WTC11 (cell line): Measurements from ENCODE around the gene LLGL2. TPM values are rescaled to one million over a fixed set of nuclear protein-coding genes. Genes with fewer than 3 reads are reported as not detected.

Source experiments
- ATAC-seq: fragments of 200-7000 bp; cut with Tn5 transposase; 2 replicates; pipeline ENCODE4 v1.10.0; 2021; ENCODE audit warnings: mild to moderate bottlenecking, moderate library complexity
- CTCF ChIA-PET: fragments of 300-600 bp; sonication (Branson Sonifier 250); formaldehyde crosslinking; loops from one replicate; lab custom pipeline; 2021; ENCODE audit warnings: antibody characterized with exemption; lab: Charles Lee
- POLR2A ChIA-PET: fragments of 350-600 bp; sonication (Branson Sonifier 250); formaldehyde crosslinking; loops from one replicate; lab custom pipeline; 2021; ENCODE audit warnings: antibody characterized with exemption; lab: Charles Lee
- DNase-seq: peaks from one replicate; pipeline ENCODE4 v3.0.0; 2021; ENCODE audit warnings: low spot score
- H3K27ac Mint-ChIP-seq: 2 replicates; pipeline ENCODE4 v1.8.0; 2021; ENCODE audit warnings: mixed read lengths
- H3K27me3 Mint-ChIP-seq: 2 replicates; pipeline ENCODE4 v1.8.0; 2021; ENCODE audit warnings: low read depth, mild to moderate bottlenecking, moderate library complexity, mixed read lengths
- H3K36me3 Mint-ChIP-seq: 2 replicates; pipeline ENCODE4 v1.8.0; 2021; ENCODE audit warnings: mixed read lengths
- H3K4me1 Mint-ChIP-seq: 2 replicates; pipeline ENCODE4 v1.8.0; 2022; ENCODE audit warnings: mixed read lengths
- H3K4me3 Mint-ChIP-seq: 2 replicates; pipeline ENCODE4 v1.8.0; 2021; ENCODE audit warnings: mild to moderate bottlenecking, moderate library complexity, mixed read lengths
- H3K9me3 Mint-ChIP-seq: 2 replicates; pipeline ENCODE4 v1.8.0; 2021; ENCODE audit warnings: mixed read lengths
- CBFB ChIP-seq: sonication (generic); formaldehyde crosslinking; IDR thresholded peaks from 2 replicates; pipeline ENCODE4 v1.8.1; 2022; ENCODE audit warnings: mild to moderate bottlenecking, low read depth, missing genetic modification reagents
- ERG ChIP-seq: fragments of 250-450 bp; sonication (Bioruptor Pico); IDR thresholded peaks from 2 replicates; pipeline ENCODE4 v1.8.0; 2021; ENCODE audit warnings: mild to moderate bottlenecking
- HMGA2 ChIP-seq: fragments of 250-450 bp; sonication (Bioruptor Pico); IDR thresholded peaks from 2 replicates; pipeline ENCODE4 v1.4.0; 2021; ENCODE audit warnings: mild to moderate bottlenecking, moderate library complexity
- JUN ChIP-seq: sonication (generic); formaldehyde crosslinking; IDR thresholded peaks from 2 replicates; pipeline ENCODE4 v1.8.0; 2023; ENCODE audit warnings: mild to moderate bottlenecking, missing genetic modification reagents
- MLX ChIP-seq: sonication (generic); formaldehyde crosslinking; IDR thresholded peaks from 2 replicates; pipeline ENCODE4 v1.8.1; 2023; ENCODE audit warnings: mild to moderate bottlenecking, missing genetic modification reagents, moderate library complexity
- MYBL2 ChIP-seq: sonication (generic); formaldehyde crosslinking; IDR thresholded peaks from 2 replicates; pipeline ENCODE4 v1.8.1; 2023; ENCODE audit warnings: mild to moderate bottlenecking, moderate library complexity, missing genetic modification reagents
- NFE2L1 ChIP-seq: sonication (generic); formaldehyde crosslinking; IDR thresholded peaks from 2 replicates; pipeline ENCODE4 v1.8.1; 2023; ENCODE audit warnings: missing genetic modification reagents
- SP1 ChIP-seq: sonication (generic); formaldehyde crosslinking; conservative IDR thresholded peaks from 2 replicates; pipeline ENCODE4 v1.8.1; 2022; ENCODE audit warnings: missing genetic modification reagents
- ZNF263 ChIP-seq: sonication (generic); formaldehyde crosslinking; IDR thresholded peaks from 2 replicates; pipeline ENCODE4 v1.8.1; 2022; ENCODE audit warnings: low read depth, mild to moderate bottlenecking, moderate library complexity, missing genetic modification reagents
- ZNF416 ChIP-seq: fragments of 250-450 bp; sonication (Bioruptor Pico); IDR thresholded peaks from 2 replicates; pipeline ENCODE4 v1.9.0; 2021; ENCODE audit warnings: mild to moderate bottlenecking, inconsistent platforms
- ZNF512 ChIP-seq: sonication (generic); formaldehyde crosslinking; IDR thresholded peaks from 2 replicates; pipeline ENCODE4 v1.8.1; 2022; ENCODE audit warnings: missing genetic modification reagents, borderline replicate concordance
- ZNF671 ChIP-seq: fragments of 250-450 bp; sonication (Bioruptor Pico); IDR thresholded peaks from 2 replicates; pipeline ENCODE4 v1.8.0; 2021; ENCODE audit warnings: mild to moderate bottlenecking
- ZSCAN18 ChIP-seq: fragments of 250-450 bp; sonication (Bioruptor Pico); IDR thresholded peaks from 2 replicates; pipeline ENCODE4 v2.1.2; 2022; ENCODE audit warnings: mild to moderate bottlenecking, moderate library complexity
- total RNA-seq: library from RNA; stranded (reverse); gene quantifications from 3 replicates; pipeline ENCODE4 v1.2.3, GENCODE V29; 2021
- TF ChIP-seq, protein P1 (sequence below): sonication (generic); formaldehyde crosslinking; IDR thresholded peaks from 2 replicates; pipeline ENCODE4 v1.8.0; 2022; ENCODE audit warnings: missing genetic modification reagents
- TF ChIP-seq, protein P2 (sequence below): sonication (generic); formaldehyde crosslinking; IDR thresholded peaks from 2 replicates; pipeline ENCODE4 v1.8.0; 2022; ENCODE audit warnings: mild to moderate bottlenecking, missing genetic modification reagents

The LLGL2 gene
- total RNA-seq, 1 experiment from 2014 or later = 103 TPM

DNA sequence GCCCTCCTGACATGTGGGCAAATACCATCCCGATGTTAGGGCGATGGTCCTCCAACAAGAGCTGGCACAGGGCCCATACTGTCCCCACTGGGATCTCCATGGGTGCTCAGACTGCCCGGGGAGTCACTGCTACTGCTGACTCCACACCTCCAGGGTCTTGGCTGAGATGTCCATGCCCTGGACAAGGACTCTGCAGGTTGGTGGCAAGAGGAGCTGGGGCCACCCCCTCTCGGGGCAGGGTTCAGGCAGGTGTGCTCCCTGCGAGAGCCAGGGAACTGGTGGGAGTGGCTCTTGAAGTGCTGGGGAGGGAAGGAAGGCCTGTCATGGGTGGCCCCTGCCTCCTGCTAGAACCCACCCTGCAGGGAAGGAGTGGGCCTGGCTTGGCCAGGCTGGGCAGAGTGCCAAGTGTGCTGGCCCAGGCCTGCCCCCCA lies 16.6 kb upstream of the LLGL2 start:
- Mint-ChIP-seq H3K27ac (no peak overlapping the region), H3K4me1 (peaks cover 6% of the 10 kb centered on the region; the same call in 1 of the 2 replicates), H3K4me3 (no peak overlapping the region), H3K36me3 (peaks cover 8% of the 10 kb centered on the region; the same call in 1 of the 2 replicates), H3K9me3 (no peaks in the 10 kb centered on the region), H3K27me3 (no peaks in the 10 kb centered on the region)
- POLR2A ChIA-PET = no interaction called here
- DNase-seq = no peak
- no peak for ATAC-seq
- no peak for TF ChIP-seq ZNF263
- TF ChIP-seq, protein P1, sequence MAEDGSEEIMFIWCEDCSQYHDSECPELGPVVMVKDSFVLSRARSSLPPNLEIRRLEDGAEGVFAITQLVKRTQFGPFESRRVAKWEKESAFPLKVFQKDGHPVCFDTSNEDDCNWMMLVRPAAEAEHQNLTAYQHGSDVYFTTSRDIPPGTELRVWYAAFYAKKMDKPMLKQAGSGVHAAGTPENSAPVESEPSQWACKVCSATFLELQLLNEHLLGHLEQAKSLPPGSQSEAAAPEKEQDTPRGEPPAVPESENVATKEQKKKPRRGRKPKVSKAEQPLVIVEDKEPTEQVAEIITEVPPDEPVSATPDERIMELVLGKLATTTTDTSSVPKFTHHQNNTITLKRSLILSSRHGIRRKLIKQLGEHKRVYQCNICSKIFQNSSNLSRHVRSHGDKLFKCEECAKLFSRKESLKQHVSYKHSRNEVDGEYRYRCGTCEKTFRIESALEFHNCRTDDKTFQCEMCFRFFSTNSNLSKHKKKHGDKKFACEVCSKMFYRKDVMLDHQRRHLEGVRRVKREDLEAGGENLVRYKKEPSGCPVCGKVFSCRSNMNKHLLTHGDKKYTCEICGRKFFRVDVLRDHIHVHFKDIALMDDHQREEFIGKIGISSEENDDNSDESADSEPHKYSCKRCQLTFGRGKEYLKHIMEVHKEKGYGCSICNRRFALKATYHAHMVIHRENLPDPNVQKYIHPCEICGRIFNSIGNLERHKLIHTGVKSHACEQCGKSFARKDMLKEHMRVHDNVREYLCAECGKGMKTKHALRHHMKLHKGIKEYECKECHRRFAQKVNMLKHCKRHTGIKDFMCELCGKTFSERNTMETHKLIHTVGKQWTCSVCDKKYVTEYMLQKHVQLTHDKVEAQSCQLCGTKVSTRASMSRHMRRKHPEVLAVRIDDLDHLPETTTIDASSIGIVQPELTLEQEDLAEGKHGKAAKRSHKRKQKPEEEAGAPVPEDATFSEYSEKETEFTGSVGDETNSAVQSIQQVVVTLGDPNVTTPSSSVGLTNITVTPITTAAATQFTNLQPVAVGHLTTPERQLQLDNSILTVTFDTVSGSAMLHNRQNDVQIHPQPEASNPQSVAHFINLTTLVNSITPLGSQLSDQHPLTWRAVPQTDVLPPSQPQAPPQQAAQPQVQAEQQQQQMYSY (CRISPR knock-in tag) = no peak
- CTCF ChIA-PET = interaction anchor here (0.8 to 1.5 kb wide), 2 partner anchors 83 to 185 kb away, joined by 3 to 4 read pairs; no protein-coding TSS in a partner anchor

- Mint-ChIP-seq H3K27ac (peak overlapping the region; percentile 29; the same call in 1 of the 2 replicates), H3K4me3 (no peak overlapping the region), H3K4me1 (peaks cover 9% of the 10 kb centered on the region; the same call in 1 of the 2 replicates), H3K36me3 (peaks cover 8% of the 10 kb centered on the region; the same call in 1 of the 2 replicates), H3K9me3 (no peaks in the 10 kb centered on the region), H3K27me3 (no peaks in the 10 kb centered on the region)
- TF ChIP-seq, protein P2, sequence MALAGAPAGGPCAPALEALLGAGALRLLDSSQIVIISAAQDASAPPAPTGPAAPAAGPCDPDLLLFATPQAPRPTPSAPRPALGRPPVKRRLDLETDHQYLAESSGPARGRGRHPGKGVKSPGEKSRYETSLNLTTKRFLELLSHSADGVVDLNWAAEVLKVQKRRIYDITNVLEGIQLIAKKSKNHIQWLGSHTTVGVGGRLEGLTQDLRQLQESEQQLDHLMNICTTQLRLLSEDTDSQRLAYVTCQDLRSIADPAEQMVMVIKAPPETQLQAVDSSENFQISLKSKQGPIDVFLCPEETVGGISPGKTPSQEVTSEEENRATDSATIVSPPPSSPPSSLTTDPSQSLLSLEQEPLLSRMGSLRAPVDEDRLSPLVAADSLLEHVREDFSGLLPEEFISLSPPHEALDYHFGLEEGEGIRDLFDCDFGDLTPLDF = no peak
- TF ChIP-seq JUN (CRISPR knock-in tag) = no peak
- no peak for TF ChIP-seq HMGA2 (CRISPR knock-in tag)
- TF ChIP-seq MYBL2 = no peak
- no peak for TF ChIP-seq ZNF671 (CRISPR knock-in tag)
- no peak for TF ChIP-seq MLX (CRISPR knock-in tag)
- no peak for TF ChIP-seq ZNF416
- no peak for TF ChIP-seq ERG (CRISPR knock-in tag)
- no peak for TF ChIP-seq CBFB (CRISPR knock-in tag)
- TF ChIP-seq ZSCAN18 (CRISPR knock-in tag) = no peak
- TF ChIP-seq SP1 = no peak
- no peak for TF ChIP-seq ZNF512 (CRISPR knock-in tag)
- TF ChIP-seq NFE2L1 (CRISPR knock-in tag) = no peak
- ATAC-seq (no peak), DNase-seq (no peak)
- CTCF ChIA-PET = interaction anchor here (0.8 to 1.5 kb wide), 3 partner anchors 82 to 186 kb away, joined by 3 to 4 read pairs (median 4); no protein-coding TSS in a partner anchor
- POLR2A ChIA-PET = no interaction called here
Measured at GRCh38 chr17:75509528-75510258, 15.8 kb upstream of the LLGL2 start.
